Vagina (tissue), 2 donors: ENCODE measurements around the gene HOXA5.

Experiments used
- POLR2A ChIP-seq, 2 donors: fragments of 450-650 bp; IDR thresholded peaks; one replicate each; pipeline ENCODE4 v1.6.1; 2017; ENCODE audit warnings: antibody characterized with exemption in 2 of 2, mild to moderate bottlenecking in 2 of 2, moderate library complexity in 2 of 2
- TF ChIP-seq, protein P1 (sequence below), 3 experiments: fragments of 450-650 bp in 2 of 3; fragments of 200-600 bp in 1 of 3; sonication (generic) in 1 of 3; IDR thresholded peaks; one replicate each; pipeline ENCODE4 v1.5.1; 2017 to 2019; ENCODE audit warnings: antibody characterized with exemption in 3 of 3, mild to moderate bottlenecking in 2 of 3, moderate library complexity in 2 of 3

DNA sequence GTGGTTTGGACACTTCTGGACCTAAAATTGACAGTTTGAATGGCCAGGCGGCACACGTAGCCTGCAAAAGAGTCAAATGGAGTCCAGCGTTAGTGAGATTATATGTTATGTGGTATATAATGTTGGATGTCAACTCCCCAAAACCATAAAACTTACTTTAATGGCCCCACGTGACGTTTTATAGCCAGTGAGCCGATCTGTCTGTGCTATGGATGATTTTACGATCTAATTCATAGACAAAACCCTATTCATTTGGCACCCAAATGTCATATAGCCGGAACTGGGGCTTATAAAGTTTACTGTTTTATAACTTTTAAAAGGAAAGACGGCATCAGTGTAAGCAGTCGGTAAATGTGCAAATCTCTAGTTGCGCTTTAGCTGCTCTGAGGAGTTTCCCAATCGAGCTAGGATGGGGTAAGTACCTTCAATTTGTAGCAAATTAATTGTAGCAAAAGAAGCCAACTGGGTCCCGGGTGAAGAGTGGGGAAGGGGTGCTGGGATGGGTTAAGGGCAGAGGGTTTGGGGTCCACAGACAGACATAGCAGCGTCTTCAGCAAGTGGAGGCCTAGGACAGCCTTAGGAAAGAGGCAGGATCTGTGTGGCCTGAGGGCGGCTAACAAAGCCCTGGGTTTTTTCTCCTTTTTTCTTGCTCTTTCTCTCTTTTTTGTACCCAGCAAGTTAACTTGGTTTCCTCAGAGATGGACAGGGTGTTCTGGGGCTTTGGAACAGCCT, 3.2 kb downstream of the HOXA5 start:
- TF ChIP-seq, protein P1, sequence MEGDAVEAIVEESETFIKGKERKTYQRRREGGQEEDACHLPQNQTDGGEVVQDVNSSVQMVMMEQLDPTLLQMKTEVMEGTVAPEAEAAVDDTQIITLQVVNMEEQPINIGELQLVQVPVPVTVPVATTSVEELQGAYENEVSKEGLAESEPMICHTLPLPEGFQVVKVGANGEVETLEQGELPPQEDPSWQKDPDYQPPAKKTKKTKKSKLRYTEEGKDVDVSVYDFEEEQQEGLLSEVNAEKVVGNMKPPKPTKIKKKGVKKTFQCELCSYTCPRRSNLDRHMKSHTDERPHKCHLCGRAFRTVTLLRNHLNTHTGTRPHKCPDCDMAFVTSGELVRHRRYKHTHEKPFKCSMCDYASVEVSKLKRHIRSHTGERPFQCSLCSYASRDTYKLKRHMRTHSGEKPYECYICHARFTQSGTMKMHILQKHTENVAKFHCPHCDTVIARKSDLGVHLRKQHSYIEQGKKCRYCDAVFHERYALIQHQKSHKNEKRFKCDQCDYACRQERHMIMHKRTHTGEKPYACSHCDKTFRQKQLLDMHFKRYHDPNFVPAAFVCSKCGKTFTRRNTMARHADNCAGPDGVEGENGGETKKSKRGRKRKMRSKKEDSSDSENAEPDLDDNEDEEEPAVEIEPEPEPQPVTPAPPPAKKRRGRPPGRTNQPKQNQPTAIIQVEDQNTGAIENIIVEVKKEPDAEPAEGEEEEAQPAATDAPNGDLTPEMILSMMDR (IDR thresholded peaks at IDR 0.05): no peak
- TF ChIP-seq POLR2A (IDR thresholded peaks at IDR 0.05): no peak
